HG02884 (cell line): ENCODE results near the gene ZBTB20.

ENCODE experiments used
- ATAC-seq: cut with Tn5 transposase; IDR thresholded peaks from one replicate; pipeline ENCODE4 v1.9.1; 2021; ENCODE audit warnings: mild to moderate bottlenecking, moderate library complexity; ENCODE audit not compliant: unreplicated experiment

ZBTB20 gene

GRCh38 chr3:114356525-114356924, 790.6 kb downstream of the ZBTB20 start:
- no peak for ATAC-seq

- ATAC-seq, result no peak
Measured at GRCh38 chr3:114356066-114356465, 791.0 kb downstream of the ZBTB20 start.

GRCh38 chr3:114355653-114356052, 791.4 kb downstream of the ZBTB20 start:
- no peak for ATAC-seq

GRCh38 chr3:114351822-114352145, 795.3 kb downstream of the ZBTB20 start:
- ATAC-seq, result no peak

GRCh38 chr3:114351123-114351821, 795.8 kb downstream of the ZBTB20 start:
- ATAC-seq, result no peak

GRCh38 chr3:114350690-114351089, 796.4 kb downstream of the ZBTB20 start:
- no peak for ATAC-seq

GRCh38 chr3:114350271-114350670, 796.8 kb downstream of the ZBTB20 start:
- no peak for ATAC-seq

GRCh38 chr3:114344492-114344891, 802.6 kb downstream of the ZBTB20 start:
- no peak for ATAC-seq

GRCh38 chr3:114338651-114339357, 808.3 kb downstream of the ZBTB20 start:
- ATAC-seq, result no peak

- ATAC-seq, result no peak
Measured at GRCh38 chr3:114336857-114337256, 810.2 kb downstream of the ZBTB20 start.

- no peak for ATAC-seq
Measured at GRCh38 chr3:114336122-114336697, 810.9 kb downstream of the ZBTB20 start.

GRCh38 chr3:114333923-114334240, 813.2 kb downstream of the ZBTB20 start:
- no peak for ATAC-seq

- ATAC-seq, result no peak
Measured at GRCh38 chr3:114333180-114333922, 813.7 kb downstream of the ZBTB20 start.

- peak; percentile 43 for ATAC-seq
Measured at GRCh38 chr3:114332342-114333179, 814.5 kb downstream of the ZBTB20 start.

GRCh38 chr3:114331710-114332109, 815.4 kb downstream of the ZBTB20 start:
- no peak for ATAC-seq

GRCh38 chr3:114331007-114331406, 816.1 kb downstream of the ZBTB20 start:
- ATAC-seq, result no peak

GRCh38 chr3:114329823-114330222, 817.3 kb downstream of the ZBTB20 start:
- ATAC-seq, result peak; percentile 46

GRCh38 chr3:114328345-114328744, 818.7 kb downstream of the ZBTB20 start:
- ATAC-seq, result no peak

GRCh38 chr3:114327665-114328064, 819.4 kb downstream of the ZBTB20 start:
- ATAC-seq, result no peak

- ATAC-seq, result no peak
Measured at GRCh38 chr3:114323546-114324254, 823.4 kb downstream of the ZBTB20 start.
